K562 (cell line): Measurements from ENCODE around the gene CTPS2. TPM values are rescaled to one million over a fixed set of nuclear protein-coding genes. Genes with fewer than 3 reads are reported as not detected.

Experiments
- ATAC-seq: fragments of 200-7000 bp; cut with Tn5 transposase; 3 replicates; pipeline ENCODE4 v1.9.1; 2020; ENCODE audit warnings: moderate library complexity
- BruUV-seq: library from RNA; stranded (reverse); fragments of 400-500 nt; replicated peaks from 2 replicates; lab custom pipeline; 2021; lab: Mats Ljungman, UMichigan
- CTCF ChIA-PET: fragments of 300-600 bp; formaldehyde crosslinking; extraction: SDS; loops from one replicate; lab custom pipeline; 2021; ENCODE audit warnings: low intra/inter-chr PET ratio; lab: Yijun Ruan, JAX
- POLR2A ChIA-PET: fragments of 300-600, 350-650 bp; sonication (Branson Sonifier 250); formaldehyde crosslinking; extraction: SDS; loops from one replicate; lab custom pipeline; 2021; ENCODE audit warnings: antibody characterized with exemption, inconsistent platforms; lab: Yijun Ruan, JAX
- DNase-seq, 4 experiments: peaks; one replicate each; pipeline versions ENCODE4 v3.0.0 to v3.0.0-alpha.2; 2011 to 2018; ENCODE audit warnings: low spot score in 3 of 4, mixed read lengths in 3 of 4; ENCODE audit errors: extremely low read depth in 1 of 4
- FAIRE-seq: peaks from 2 replicates; lab custom pipeline; 2011; peaks lifted over from hg19 to GRCh38; lab: Jason Lieb, UNC
- H2AFZ ChIP-seq: 2 replicates; pipeline ENCODE4 v1.6.0; 2011; ENCODE audit warnings: low read depth, low read length, control low read depth, inconsistent platforms
- H3K27ac ChIP-seq: fragments of 200-600 bp; 3 replicates; pipeline ENCODE4 v1.8.0; 2011; ENCODE audit warnings: low read depth, mild to moderate bottlenecking, control low read depth, inconsistent platforms, low read length, moderate library complexity, mixed read lengths; ENCODE audit errors: extremely low read depth
- H3K27me3 ChIP-seq, 2 experiments: fragments of 300-600 bp in 1 of 2; 2 replicates in 1 of 2; 3 replicates in 1 of 2; pipeline versions ENCODE4 v1.6.0 to v1.8.0; 2011; ENCODE audit warnings: inconsistent platforms in 2 of 2, low read length in 2 of 2, mild to moderate bottlenecking in 1 of 2, mixed read lengths in 1 of 2, moderate library complexity in 1 of 2; ENCODE audit not compliant: control insufficient read depth in 2 of 2, insufficient read depth in 2 of 2
- H3K36me3 ChIP-seq: fragments of 300-600 bp; 3 replicates; pipeline ENCODE4 v1.8.0; 2011; ENCODE audit warnings: mild to moderate bottlenecking, low read length, inconsistent platforms; ENCODE audit not compliant: control insufficient read depth, insufficient read depth
- H3K4me1 ChIP-seq, 2 experiments: fragments of 200-600 bp in 1 of 2; replicated peaks in 1 of 2; 2 replicates in 1 of 2; 3 replicates in 1 of 2; pipeline versions ENCODE4 v1.5.1 to v1.8.0; 2011; ENCODE audit warnings: inconsistent platforms in 2 of 2, low read length in 2 of 2, mild to moderate bottlenecking in 1 of 2, mixed read lengths in 1 of 2, moderate library complexity in 1 of 2; ENCODE audit not compliant: control insufficient read depth in 2 of 2, insufficient read depth in 2 of 2
- H3K4me2 ChIP-seq: 2 replicates; pipeline ENCODE4 v1.6.1; 2011; ENCODE audit warnings: low read length, control low read depth, inconsistent platforms, mixed read lengths; ENCODE audit not compliant: insufficient read depth
- H3K4me3 ChIP-seq: fragments of 200-600 bp; sonication (generic), shearing (Covaris generic); 2 replicates; pipeline ENCODE4 v1.5.1; 2016; ENCODE audit warnings: control low read depth, inconsistent platforms
- H3K79me2 ChIP-seq: fragments of 200-600 bp; 3 replicates; pipeline ENCODE4 v1.8.0; 2011; ENCODE audit warnings: low read length, inconsistent platforms; ENCODE audit not compliant: control insufficient read depth, insufficient read depth
- H3K9ac ChIP-seq, 2 experiments: 2 replicates each; pipeline versions ENCODE4 v1.6.0 to v1.6.1; 2011; ENCODE audit warnings: low read depth in 2 of 2, low read length in 2 of 2, control low read depth in 1 of 2, inconsistent platforms in 1 of 2, mild to moderate bottlenecking in 1 of 2, mixed read lengths in 1 of 2; ENCODE audit not compliant: insufficient read depth in 1 of 2
- H3K9me1 ChIP-seq: one replicate; pipeline ENCODE4 v1.6.0; 2011; ENCODE audit warnings: inconsistent platforms, mild to moderate bottlenecking, low read length, moderate library complexity; ENCODE audit not compliant: control insufficient read depth, insufficient read depth
- H3K9me3 ChIP-seq: replicated peaks from 2 replicates; pipeline ENCODE4 v1.5.1; 2011; ENCODE audit warnings: low read depth, low read length, inconsistent platforms; ENCODE audit not compliant: control insufficient read depth, insufficient read depth
- H4K20me1 ChIP-seq: replicated peaks from 2 replicates; pipeline ENCODE4 v1.6.1; 2011; ENCODE audit warnings: low read length, inconsistent platforms, mixed read lengths; ENCODE audit not compliant: control insufficient read depth, insufficient read depth
- PTRF ChIP-seq: fragments of 450-650 bp; IDR thresholded peaks from 2 replicates; pipeline ENCODE4 v1.6.1; 2016; ENCODE audit warnings: mild to moderate bottlenecking, missing genetic modification characterization, missing compliant biosample characterization
- RAD51 ChIP-seq: fragments of 450-650 bp; IDR thresholded peaks from 2 replicates; pipeline ENCODE4 v1.7.1; 2016; ENCODE audit warnings: low read depth, mild to moderate bottlenecking, borderline replicate concordance
- ZBTB40 ChIP-seq, 2 experiments: fragments of 450-650 bp in 1 of 2; sonication (generic) in 1 of 2; formaldehyde crosslinking in 1 of 2; IDR thresholded peaks; 2 replicates each; pipeline versions ENCODE4 v1.7.1 to v1.9.0; 2016 to 2022; ENCODE audit warnings: inconsistent platforms in 1 of 2, mild to moderate bottlenecking in 1 of 2, missing genetic modification reagents in 1 of 2
- ZBTB7A ChIP-seq: IDR thresholded peaks from 2 replicates; pipeline ENCODE4 v1.6.1; 2011; ENCODE audit warnings: low read depth, mild to moderate bottlenecking, low read length, moderate library complexity, borderline replicate concordance; ENCODE audit not compliant: control insufficient read depth
- WGBS: fragments of 100-300 bp; shearing (Covaris generic); methylation state at CpG from one replicate; pipeline ENCODE4 v1.1.6; 2016; ENCODE audit warnings: low coverage, mixed read lengths; ENCODE audit not compliant: insufficient coverage; ENCODE audit errors: missing lambda C conversion rate; 5-methylcytosine and 5-hydroxymethylcytosine counted together
- in situ Hi-C: fragments of 300-500 bp; cut with MboI; formaldehyde crosslinking; loops from 4 replicates; pipeline ENCODE4 v1.15.0; 2018; ENCODE audit warnings: inconsistent platforms, mixed read lengths
- intact Hi-C: fragments of 100-400 bp; cut with micrococcal nuclease; formaldehyde crosslinking; loops from 2 replicates; pipeline ENCODE4 v1.14.2; 2022
- polyA plus RNA-seq, 8 experiments: library from polyadenylated mRNA; depleted of rRNA in 4 of 8; stranded (reverse) in 5 of 8; unstranded in 3 of 8; fragments of >200 nt; fragmentation: Nextera tagmentation in 2 of 8; fragmentation: Illumina TruSeq in 1 of 8; extraction: Ambion mirVana in 2 of 8; extraction: Trizol in 1 of 8; gene quantifications; 2 replicates each; pipeline versions ENCODE4 v1.2.1 to v1.2.3, GENCODE V29; 2011 to 2014; ENCODE audit warnings: inconsistent platforms in 1 of 8, missing spikeins in 1 of 8
- total RNA-seq, 7 experiments: library from RNA; depleted of rRNA in 6 of 7; stranded (reverse); fragments of >200 nt in 6 of 7; fragmentation: Illumina TruSeq in 2 of 7; extraction: Trizol in 2 of 7; gene quantifications; 2 replicates each; pipeline versions ENCODE4 v1.2.1 to v1.2.3, GENCODE V29; 2011 to 2021; ENCODE audit warnings: low replicate concordance in 1 of 7

CTPS2 gene
- total and polyA plus RNA-seq, 9 of the 15 experiments (the other 6 are each of a cell fraction or from before 2014, with no cell fraction given) = 5.4 to 19.5 (median 14.1) TPM

GRCh38 chrX:16739574-16739973, 27.1 kb upstream of the CTPS2 start:
- H3K79me2 ChIP-seq = no peaks in the 10 kb centered on the region
- no peak for FAIRE-seq
- CTCF ChIA-PET = no interaction called here

More at GRCh38 chrX:16739574-16739973, 27.1 kb upstream of the CTPS2 start:
- no TSS peak for BruUV-seq
- Histone ChIP-seq H3K36me3 (peaks cover 71% of the 10 kb centered on the region; the same call in 2 of the 3 replicates), H3K4me1 (no peaks in the 10 kb centered on the region), H3K9me1 (no peaks in the 10 kb centered on the region), H3K4me3 (no peak overlapping the region), H3K27me3 (no peaks in the 10 kb centered on the region), H3K9me3 (no peaks in the 10 kb centered on the region), H3K4me2 (no peak overlapping the region), H3K27ac (no peak overlapping the region), H4K20me1 (no peaks in the 10 kb centered on the region), H2AFZ (no peak overlapping the region), H3K9ac (no peak overlapping the region)
- TF ChIP-seq ZBTB7A (no peak), RAD51 (no peak), PTRF (tag) (no peak), ZBTB40 (IDR thresholded peaks at IDR 0.05) (no peak), ZBTB40 (CRISPR knock-in tag; IDR thresholded peaks at IDR 0.05) (no peak)
- in situ Hi-C loops = no loop called here
- intact Hi-C loops = no loop called here
- DNase-seq = no peak
- POLR2A ChIA-PET = interaction anchor here (0.6 to 1.2 kb wide), 2 partner anchors 20 to 130 kb away, joined by 3 read pairs; partner anchors contain the start of genes RBBP7 and SYAP1
- 72% methylated on average over 6 of the region's 6 CpGs for WGBS
- ATAC-seq = no peak
